ENCODE results near the gene SLC39A11. TPM values are rescaled to one million over a fixed set of nuclear protein-coding genes. Genes with fewer than 3 reads are reported as not detected.
A peak's percentile ranks its signal among the peaks of the same experiment; 100 is the strongest.

The SLC39A11 gene
- total RNA-seq, 4 donors from 2014 or later = 23.0 to 30.9 (median 27.6) TPM

DNA sequence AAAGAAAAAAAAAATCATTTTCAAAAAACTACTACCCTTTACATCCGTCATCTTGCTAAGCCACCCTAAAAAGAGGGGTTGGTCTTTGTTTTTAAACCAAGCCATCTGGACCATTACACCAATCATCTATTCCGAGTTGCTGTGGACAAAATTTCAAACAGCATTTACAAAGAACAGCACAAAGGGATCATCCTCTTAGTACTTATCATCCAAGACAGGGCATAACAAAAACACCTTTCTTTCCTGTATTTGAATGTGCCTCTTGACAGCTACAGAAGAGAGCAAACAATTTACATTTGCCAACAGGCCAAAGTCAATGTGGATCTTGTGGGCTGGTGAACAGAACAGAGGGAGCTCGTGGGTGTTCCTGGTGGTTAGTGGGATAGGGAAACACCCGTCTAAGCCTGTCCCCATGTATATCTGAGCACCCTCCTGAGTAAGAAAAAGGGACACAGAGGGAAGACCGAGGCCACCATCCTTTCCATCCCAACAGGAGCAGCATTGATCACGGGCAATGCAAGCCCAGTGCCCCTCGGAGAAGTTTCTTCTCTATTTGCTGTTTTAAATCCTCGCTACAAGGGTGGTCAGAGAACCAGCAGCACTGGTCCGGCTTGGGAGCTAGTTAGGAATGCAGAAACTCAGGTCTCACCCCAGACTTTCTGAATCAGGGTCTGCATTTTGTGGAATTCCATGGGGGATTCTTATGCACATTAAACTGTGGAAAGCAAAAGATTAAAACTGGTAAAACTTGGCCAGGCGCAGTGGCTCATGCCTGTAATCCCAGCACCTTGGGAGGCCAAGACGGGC is 1.9 kb downstream of the SLC39A11 start:
- intact Hi-C loops (cut with DNase I) = no loop called here
- no peaks in the 10 kb centered on the region for H3K9me3 ChIP-seq
- peaks cover 0 to 36% (median 0%) of the 10 kb centered on the region in 3 donors for H3K36me3 ChIP-seq
- H3K27me3 ChIP-seq = no peaks in the 10 kb centered on the region
- no peak overlapping the region for H3K4me3 ChIP-seq
- no peak for TF ChIP-seq POLR2A (IDR thresholded peaks at IDR 0.05)
- peak overlapping the region in 3 of 4 donors; percentile 24 to 90 (median 62) for H3K27ac ChIP-seq
- H3K4me1 ChIP-seq = peaks cover 12 to 45% (median 21%) of the 10 kb centered on the region in 3 donors
- 78 to 90% methylated on average over 11 of the region's 11 CpGs for WGBS, 2 donors
- no peak for DNase-seq

GRCh38 chr17:73089322-73090317 is 2.9 kb downstream of the SLC39A11 start:
- no peaks in the 10 kb centered on the region for H3K27me3 ChIP-seq
- no peak overlapping the region for H3K4me3 ChIP-seq
- intact Hi-C loops (cut with DNase I) = no loop called here
- no peak for DNase-seq
- WGBS, 2 donors = 75 to 77% methylated on average over 7 to 9 of the region's 12 CpGs
- H3K36me3 ChIP-seq = peaks cover 0 to 43% (median 0%) of the 10 kb centered on the region in 3 donors
- TF ChIP-seq POLR2A (IDR thresholded peaks at IDR 0.05) = no peak
- TF ChIP-seq, protein P1, sequence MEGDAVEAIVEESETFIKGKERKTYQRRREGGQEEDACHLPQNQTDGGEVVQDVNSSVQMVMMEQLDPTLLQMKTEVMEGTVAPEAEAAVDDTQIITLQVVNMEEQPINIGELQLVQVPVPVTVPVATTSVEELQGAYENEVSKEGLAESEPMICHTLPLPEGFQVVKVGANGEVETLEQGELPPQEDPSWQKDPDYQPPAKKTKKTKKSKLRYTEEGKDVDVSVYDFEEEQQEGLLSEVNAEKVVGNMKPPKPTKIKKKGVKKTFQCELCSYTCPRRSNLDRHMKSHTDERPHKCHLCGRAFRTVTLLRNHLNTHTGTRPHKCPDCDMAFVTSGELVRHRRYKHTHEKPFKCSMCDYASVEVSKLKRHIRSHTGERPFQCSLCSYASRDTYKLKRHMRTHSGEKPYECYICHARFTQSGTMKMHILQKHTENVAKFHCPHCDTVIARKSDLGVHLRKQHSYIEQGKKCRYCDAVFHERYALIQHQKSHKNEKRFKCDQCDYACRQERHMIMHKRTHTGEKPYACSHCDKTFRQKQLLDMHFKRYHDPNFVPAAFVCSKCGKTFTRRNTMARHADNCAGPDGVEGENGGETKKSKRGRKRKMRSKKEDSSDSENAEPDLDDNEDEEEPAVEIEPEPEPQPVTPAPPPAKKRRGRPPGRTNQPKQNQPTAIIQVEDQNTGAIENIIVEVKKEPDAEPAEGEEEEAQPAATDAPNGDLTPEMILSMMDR (IDR thresholded peaks at IDR 0.05) = no peak
- H3K4me1 ChIP-seq = peaks cover 12 to 45% (median 21%) of the 10 kb centered on the region in 3 donors
- H3K27ac ChIP-seq = peak overlapping the region in 3 of 4 donors; percentile 35 to 90 (median 62)
- H3K9me3 ChIP-seq = no peaks in the 10 kb centered on the region

DNA sequence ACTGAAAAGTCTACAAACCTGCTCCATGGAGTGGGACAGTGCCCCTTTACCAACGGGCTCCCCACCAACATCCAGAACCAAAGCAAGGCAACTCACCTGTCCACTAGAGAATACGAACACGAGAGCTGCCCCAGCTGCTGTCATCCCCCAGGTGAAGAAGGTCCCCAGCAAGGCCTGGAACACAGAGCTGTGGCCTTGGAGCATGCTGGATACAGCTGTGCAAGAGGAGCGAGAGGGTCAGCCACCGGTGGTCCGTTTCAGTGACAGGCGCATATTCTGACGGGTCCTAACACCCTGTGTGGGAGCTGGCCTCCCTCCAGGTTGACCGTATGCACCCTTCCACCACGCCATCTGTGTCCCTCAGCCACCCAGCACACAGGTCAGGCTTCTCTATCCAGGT is 3.9 kb downstream of the SLC39A11 start:
- Histone ChIP-seq H3K4me1 (peaks cover 12 to 45% (median 21%) of the 10 kb centered on the region in 3 donors), H3K9me3 (no peaks in the 10 kb centered on the region), H3K27ac (no peak overlapping the region), H3K36me3 (peaks cover 0 to 54% (median 6%) of the 10 kb centered on the region in 3 donors), H3K27me3 (no peaks in the 10 kb centered on the region), H3K4me3 (no peak overlapping the region)
- no peak for DNase-seq
- 85 to 91% methylated on average over 9 to 10 of the region's 10 CpGs for WGBS, 2 donors
- TF ChIP-seq, protein P1 (IDR thresholded peaks at IDR 0.05) = no peak
- no peak for TF ChIP-seq POLR2A (IDR thresholded peaks at IDR 0.05)
- intact Hi-C loops (cut with DNase I) = no loop called here

DNA sequence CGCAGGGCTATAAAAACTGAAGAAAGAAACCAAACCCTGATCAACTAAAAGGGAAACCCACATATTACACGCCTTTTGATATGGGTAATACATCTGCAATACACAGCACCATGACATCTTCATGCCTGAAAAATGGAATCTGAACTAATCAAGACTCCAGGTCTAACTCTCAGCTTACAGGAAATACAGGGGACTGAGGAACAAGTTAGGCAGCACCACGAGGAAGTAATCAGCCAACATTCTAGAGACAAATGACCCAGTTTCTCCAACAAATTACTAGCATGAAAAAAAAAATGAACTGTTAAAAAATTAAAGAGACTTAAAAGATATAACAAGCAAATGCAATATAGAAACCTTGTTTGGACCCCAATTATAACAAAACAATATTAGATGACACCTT is 9.1 kb downstream of the SLC39A11 start:
- peaks cover 0 to 73% (median 8%) of the 10 kb centered on the region in 3 donors for H3K36me3 ChIP-seq
- peak overlapping the region in 1 of 4 donors; percentile 3 for H3K27ac ChIP-seq
- H3K9me3 ChIP-seq = no peaks in the 10 kb centered on the region
- no peak overlapping the region for H3K4me3 ChIP-seq
- H3K4me1 ChIP-seq = no peaks in the 10 kb centered on the region
- 60 to 81% methylated on average over 2 to 3 of the region's 3 CpGs for WGBS, 2 donors
- TF ChIP-seq, protein P1 (IDR thresholded peaks at IDR 0.05) = no peak
- no peak for TF ChIP-seq POLR2A (IDR thresholded peaks at IDR 0.05)
- no peak for DNase-seq
- no peaks in the 10 kb centered on the region for H3K27me3 ChIP-seq
- intact Hi-C loops (cut with DNase I) = no loop called here

GRCh38 chr17:73074566-73074965 is 17.9 kb downstream of the SLC39A11 start:
- WGBS, 2 donors = 74 to 76% methylated on average over 2 of the region's 2 CpGs
- DNase-seq = no peak
- TF ChIP-seq, protein P1 (IDR thresholded peaks at IDR 0.05) = no peak
- TF ChIP-seq POLR2A (IDR thresholded peaks at IDR 0.05) = no peak
- no peaks in the 10 kb centered on the region for H3K27me3 ChIP-seq
- H3K4me1 ChIP-seq = peaks cover 5 to 37% (median 6%) of the 10 kb centered on the region in 3 donors
- no peak overlapping the region for H3K27ac ChIP-seq
- no peak overlapping the region for H3K4me3 ChIP-seq
- intact Hi-C loops (cut with DNase I) = no loop called here
- H3K36me3 ChIP-seq = peaks cover 0 to 51% (median 0%) of the 10 kb centered on the region in 3 donors
- no peaks in the 10 kb centered on the region for H3K9me3 ChIP-seq

All from esophagus squamous epithelium (tissue), 5 donors.